ENCODE data around the gene AMDHD2.

Gene AMDHD2

GRCh38 chr16:2483939-2484897 lies 36.0 kb upstream of the AMDHD2 start:
- DNase-seq (ENCODE audit: low read depth in 2 of 2): no peak

DNA sequence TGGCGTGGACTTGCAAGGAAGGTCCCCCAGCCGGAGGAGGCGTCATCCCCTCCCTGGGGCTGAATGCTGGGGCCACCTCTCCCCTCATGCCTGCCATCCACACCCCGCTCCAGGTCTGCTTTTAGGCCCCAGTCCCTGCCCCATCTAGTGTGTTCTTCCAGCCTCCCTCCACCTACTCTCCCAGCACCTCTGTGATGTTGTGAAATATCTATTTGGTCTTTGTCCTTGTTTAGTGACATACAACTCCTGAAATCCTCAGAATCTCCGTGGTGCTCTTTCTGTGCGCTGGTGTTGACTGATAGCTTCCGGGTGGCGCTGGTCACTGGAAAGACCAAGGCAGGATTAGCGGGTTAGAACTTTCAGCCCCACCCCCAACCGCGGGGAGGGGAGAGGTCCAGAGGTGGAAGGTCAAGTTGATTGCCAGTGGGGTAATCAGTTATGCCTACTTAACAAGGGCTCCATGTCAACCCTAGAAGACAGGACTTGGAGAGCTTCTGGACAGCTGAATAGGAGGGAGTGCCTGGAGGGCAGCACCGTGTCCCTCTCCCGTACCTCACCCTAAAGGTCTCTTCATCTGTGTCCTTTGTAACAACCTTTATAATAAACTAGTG lies 35.2 kb upstream of the AMDHD2 start:
- DNase-seq (ENCODE audit: low read depth in 2 of 2): no peak

- no peak for DNase-seq (ENCODE audit: low read depth in 2 of 2)
Observed at GRCh38 chr16:2485811-2486507, 34.2 kb upstream of the AMDHD2 start.

- DNase-seq (ENCODE audit: low read depth in 2 of 2): peak; percentile 54 to 58
Observed at GRCh38 chr16:2486645-2487516, 33.3 kb upstream of the AMDHD2 start.

- no peak for DNase-seq (ENCODE audit: low read depth in 2 of 2)
Observed at GRCh38 chr16:2487517-2487842, 32.7 kb upstream of the AMDHD2 start.

DNA sequence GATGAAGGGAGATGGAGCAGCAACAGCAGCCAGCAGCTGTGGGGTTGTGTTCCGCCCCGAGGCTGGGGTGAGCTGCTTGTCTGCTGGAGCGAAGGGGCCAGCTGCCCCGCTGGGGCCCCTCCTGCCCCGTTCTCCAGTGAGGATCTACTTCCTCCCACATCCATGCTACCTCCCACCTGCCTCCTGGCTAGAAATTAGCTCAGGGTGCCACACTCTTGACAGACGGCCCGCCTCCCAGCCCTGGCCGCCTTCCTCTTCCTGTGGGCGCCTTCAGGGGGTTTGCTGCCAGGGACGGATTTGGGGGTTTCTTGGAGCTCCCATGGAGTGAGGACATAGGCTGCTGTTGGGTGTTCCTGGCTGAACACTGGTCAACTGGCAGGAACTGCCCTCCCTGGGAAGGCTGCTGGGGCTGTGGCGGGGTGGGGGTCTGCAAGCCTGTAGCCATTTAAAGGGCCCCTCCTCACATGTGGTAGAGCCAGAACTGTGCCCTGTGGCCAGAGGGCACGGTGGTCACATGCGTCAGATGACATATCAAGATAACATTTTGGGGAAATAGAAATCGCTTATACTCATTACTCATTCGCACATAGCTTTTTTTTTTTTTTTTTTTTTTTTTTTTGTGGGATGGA lies 32.2 kb upstream of the AMDHD2 start:
- DNase-seq (ENCODE audit: low read depth in 2 of 2): no peak

DNA sequence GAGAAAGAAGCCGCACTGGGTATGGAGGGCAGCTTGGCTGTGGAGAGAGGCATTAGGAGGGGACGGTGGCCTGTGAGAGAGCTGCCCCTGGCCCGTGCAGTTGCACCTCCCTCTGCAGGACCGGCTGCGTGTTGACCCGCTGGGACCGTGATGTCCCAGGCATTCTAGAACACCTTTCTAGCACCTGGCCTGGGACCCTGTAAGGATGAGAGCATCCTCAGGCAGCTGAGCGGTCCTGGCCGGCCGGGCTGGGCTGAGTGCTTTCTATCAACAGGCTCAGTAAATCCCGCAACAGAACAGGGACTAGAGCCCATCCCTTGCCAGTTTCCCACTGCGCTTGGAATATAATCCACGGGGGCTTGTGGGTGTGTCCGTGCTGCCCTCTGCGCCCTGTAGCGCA lies 30.6 kb upstream of the AMDHD2 start:
- no peak for DNase-seq (ENCODE audit: low read depth in 2 of 2)

DNA sequence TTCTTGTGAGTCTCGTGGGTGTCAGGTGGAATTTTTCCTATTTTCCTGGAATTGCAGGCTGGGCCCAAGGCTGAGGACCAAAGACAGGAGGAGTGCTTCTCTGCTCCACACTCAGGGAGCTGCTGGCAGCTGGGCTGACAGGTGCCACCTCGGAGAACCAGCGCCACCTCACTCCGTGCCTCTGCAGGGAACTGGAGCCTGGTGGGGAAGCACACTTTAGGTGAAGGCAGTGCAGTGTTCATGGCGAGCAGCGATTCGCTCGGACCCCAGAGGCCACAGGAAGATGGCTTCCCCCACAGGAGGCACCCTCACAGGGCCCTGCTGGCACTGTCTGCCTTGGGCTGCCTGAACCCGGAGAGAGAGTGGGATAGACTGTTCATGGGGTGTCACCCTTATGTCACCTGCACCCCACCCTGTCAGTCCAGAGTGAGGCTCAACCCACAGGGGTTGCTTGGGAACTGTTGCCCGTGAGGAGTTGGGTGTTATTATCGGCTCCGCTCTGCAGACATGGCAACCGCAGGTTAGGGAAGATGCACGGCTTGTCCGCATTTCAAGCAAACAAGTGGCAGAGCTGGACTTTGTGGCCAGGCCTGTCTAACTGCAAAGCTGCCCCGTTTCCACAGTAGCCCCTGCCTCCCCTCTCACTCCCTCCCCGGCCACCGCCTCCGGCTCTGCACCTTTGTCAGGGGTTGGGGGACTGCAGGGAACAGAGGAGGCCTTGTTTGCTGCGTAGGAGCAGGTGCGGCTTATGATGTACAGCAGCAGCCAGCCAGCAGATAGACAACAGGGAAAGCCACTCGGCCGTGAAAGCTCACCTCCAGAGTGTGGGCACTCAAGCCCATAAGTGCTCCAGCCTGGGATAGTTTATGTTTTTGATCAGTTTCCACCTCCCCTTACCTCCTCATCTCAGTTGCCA lies 29.7 kb upstream of the AMDHD2 start:
- no peak for DNase-seq (ENCODE audit: low read depth in 2 of 2)

- DNase-seq (ENCODE audit: low read depth in 2 of 2): no peak
Observed at GRCh38 chr16:2492292-2492691, 27.9 kb upstream of the AMDHD2 start.

GRCh38 chr16:2493605-2494004 lies 26.6 kb upstream of the AMDHD2 start:
- DNase-seq (ENCODE audit: low read depth in 2 of 2): no peak

DNA sequence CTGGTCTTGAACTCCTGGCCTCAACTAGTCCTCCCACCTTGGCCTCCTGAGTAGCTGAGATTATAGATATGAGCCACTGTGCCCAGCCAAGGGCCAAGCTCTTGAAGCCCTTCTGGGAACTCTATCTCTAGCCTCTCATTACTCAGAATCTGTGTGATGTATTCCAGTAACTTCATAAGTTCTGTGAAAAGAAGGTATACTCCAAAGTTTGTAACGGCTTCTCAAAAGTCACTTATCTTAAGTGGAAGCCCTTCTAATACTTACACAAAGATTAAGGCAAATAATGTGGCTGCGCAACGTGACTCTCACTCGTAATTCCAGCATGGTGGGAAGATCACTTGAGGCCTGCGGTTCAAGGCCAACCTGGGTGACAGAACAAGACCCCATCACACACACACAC lies 25.6 kb upstream of the AMDHD2 start:
- no peak for DNase-seq (ENCODE audit: low read depth in 2 of 2)

DNA sequence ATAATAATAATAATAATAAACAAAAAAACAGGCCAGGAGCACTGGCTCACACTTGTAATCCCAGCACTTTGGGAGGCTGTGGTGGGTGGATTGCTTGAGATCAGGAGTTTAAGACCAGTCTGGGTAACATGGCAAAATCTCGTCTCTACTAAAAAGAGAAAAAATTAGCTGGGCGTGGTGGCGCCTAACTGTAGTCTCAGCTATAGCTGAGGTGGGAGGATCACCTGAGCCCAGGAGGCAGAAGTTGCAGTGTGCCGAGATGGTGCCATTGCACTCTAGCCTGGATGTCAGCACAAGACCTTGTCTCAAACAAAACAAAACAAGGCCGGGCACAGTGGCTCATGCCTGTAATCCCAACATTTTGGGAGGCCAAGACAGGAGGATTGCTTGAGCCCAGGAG lies 25.1 kb upstream of the AMDHD2 start:
- DNase-seq (ENCODE audit: low read depth in 2 of 2): no peak

DNA sequence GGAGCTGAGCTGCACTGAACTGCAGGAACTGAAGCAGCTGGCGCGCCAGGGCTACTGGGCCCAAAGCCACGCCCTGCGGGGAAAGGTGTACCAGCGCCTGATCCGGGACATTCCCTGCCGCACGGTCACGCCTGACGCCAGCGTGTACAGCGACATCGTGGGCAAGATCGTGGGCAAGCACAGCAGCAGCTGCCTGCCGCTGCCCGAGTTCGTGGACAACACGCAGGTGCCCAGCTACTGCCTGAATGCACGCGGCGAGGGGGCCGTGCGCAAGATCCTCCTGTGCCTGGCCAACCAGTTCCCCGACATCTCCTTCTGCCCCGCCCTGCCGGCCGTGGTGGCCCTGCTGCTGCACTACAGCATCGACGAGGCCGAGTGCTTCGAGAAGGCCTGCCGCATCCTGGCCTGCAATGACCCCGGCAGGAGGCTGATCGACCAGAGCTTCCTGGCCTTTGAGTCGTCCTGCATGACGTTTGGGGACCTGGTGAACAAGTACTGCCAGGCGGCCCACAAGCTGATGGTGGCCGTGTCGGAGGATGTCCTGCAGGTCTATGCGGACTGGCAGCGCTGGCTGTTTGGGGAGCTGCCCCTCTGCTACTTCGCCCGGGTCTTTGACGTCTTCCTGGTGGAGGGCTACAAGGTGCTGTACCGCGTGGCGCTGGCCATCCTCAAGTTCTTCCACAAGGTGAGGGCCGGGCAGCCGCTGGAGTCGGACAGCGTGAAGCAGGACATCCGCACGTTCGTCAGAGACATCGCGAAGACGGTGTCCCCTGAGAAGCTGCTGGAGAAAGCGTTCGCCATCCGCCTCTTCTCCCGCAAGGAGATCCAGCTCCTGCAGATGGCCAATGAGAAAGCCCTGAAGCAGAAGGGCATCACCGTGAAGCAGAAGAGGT lies 23.7 kb upstream of the AMDHD2 start:
- DNase-seq (ENCODE audit: low read depth in 2 of 2): no peak

DNA sequence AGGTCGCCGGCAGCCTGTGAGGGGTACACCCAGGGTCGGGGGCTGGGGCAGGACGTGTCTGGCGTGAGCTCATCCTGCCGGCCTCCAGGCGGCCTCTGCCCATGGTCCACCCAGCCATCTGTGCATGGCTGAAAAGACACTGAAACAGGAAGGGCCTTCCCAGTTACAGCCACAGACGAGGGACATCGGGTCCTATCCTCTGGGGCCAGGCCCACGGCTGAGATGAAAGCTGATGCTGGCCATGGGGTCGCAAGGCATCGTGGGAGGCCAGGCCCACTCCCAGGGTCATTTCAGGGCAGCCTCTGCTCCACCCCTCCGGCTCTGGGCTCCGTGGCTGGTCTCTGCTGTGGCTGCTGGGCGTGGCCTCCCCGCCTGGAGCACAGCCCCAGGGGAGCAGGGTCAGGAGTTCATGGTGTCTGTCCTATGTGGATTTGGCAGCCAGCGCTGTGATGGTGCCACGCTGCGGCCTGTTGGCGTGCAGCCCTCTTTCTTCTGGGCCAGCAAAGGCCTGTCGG lies 23.0 kb upstream of the AMDHD2 start:
- DNase-seq (ENCODE audit: low read depth in 2 of 2): no peak

GRCh38 chr16:2497695-2498484 lies 22.3 kb upstream of the AMDHD2 start:
- DNase-seq (ENCODE audit: low read depth in 2 of 2): no peak

- no peak for DNase-seq (ENCODE audit: low read depth in 2 of 2)
Observed at GRCh38 chr16:2498531-2499253, 21.5 kb upstream of the AMDHD2 start.

GRCh38 chr16:2499454-2499853 lies 20.7 kb upstream of the AMDHD2 start:
- DNase-seq (ENCODE audit: low read depth in 2 of 2): no peak
